Heart left ventricle (tissue), 16 donors: ENCODE data around the gene XPNPEP1. TPM values are rescaled to one million over a fixed set of nuclear protein-coding genes. Genes with fewer than 3 reads are reported as not detected.

Experiments used
- ATAC-seq, 4 donors: fragments of 200-7000 bp; cut with Tn5 transposase; one replicate each; pipeline ENCODE4 v1.9.1; 2020 to 2022; ENCODE audit warnings: moderate library complexity in 4 of 4, mild to moderate bottlenecking in 3 of 4, moderate number of reproducible peaks in 1 of 4
- DNase-seq, 5 donors: peaks; one replicate each; pipeline ENCODE4 v3.0.0-alpha.2; 2020
- H3K27ac ChIP-seq, 12 donors: fragments of 200-600 bp; sonication (generic) in 4 of 12; one replicate each; pipeline versions ENCODE4 v1.5.0 to v1.8.0; 2016 to 2022; ENCODE audit warnings: mild to moderate bottlenecking in 2 of 12
- H3K27me3 ChIP-seq, 9 donors: fragments of 200-600 bp; sonication (generic) in 2 of 9; one replicate each; pipeline versions ENCODE4 v1.5.1 to v1.8.0; 2016 to 2022; ENCODE audit warnings: mild to moderate bottlenecking in 3 of 9
- H3K36me3 ChIP-seq, 9 donors: fragments of 200-600 bp; sonication (generic) in 2 of 9; one replicate each; pipeline versions ENCODE4 v1.5.0 to v1.8.0; 2018 to 2022; ENCODE audit warnings: mild to moderate bottlenecking in 2 of 9
- H3K4me1 ChIP-seq, 12 donors: fragments of 200-600 bp; sonication (generic) in 4 of 12; one replicate each; pipeline versions ENCODE4 v1.5.0 to v1.8.0; 2016 to 2022; ENCODE audit warnings: mild to moderate bottlenecking in 3 of 12
- H3K4me3 ChIP-seq, 12 donors: fragments of 200-600 bp; sonication (generic) in 4 of 12; one replicate each; pipeline versions ENCODE4 v1.5.0 to v1.8.0; 2017 to 2022; ENCODE audit warnings: mild to moderate bottlenecking in 9 of 12, moderate library complexity in 4 of 12
- H3K9me3 ChIP-seq, 12 donors: fragments of 200-600 bp; sonication (generic) in 4 of 12; one replicate each; pipeline versions ENCODE4 v1.5.0 to v1.8.0; 2016 to 2022; ENCODE audit warnings: mild to moderate bottlenecking in 1 of 12
- POLR2A ChIP-seq, 2 donors: fragments of 450-650 bp; IDR thresholded peaks; one replicate each; pipeline ENCODE4 v1.6.1; 2017; ENCODE audit warnings: antibody characterized with exemption in 2 of 2, mild to moderate bottlenecking in 2 of 2, moderate library complexity in 2 of 2
- WGBS, 4 donors: extraction: QIAGEN DNeasy Blood & Tissue Kit in 2 of 4; methylation state at CpG; one replicate each; pipeline versions ENCODE4 v1.1.5 to v1.1.7; 2013 to 2018; 5-methylcytosine and 5-hydroxymethylcytosine counted together
- intact Hi-C, 10 donors: fragments of 100-400 bp; cut with DNase I; formaldehyde crosslinking; loops; one replicate each; pipeline versions ENCODE4 v1.11.1 to v1.14.2; 2022
- polyA plus RNA-seq, 2 donors: library from polyadenylated mRNA; stranded (reverse); fragments of 200-250 nt; gene quantifications; one replicate each; pipeline ENCODE4 v1.2.3, GENCODE V29; 2013
- total RNA-seq, 9 donors: library from RNA; depleted of rRNA in 2 of 9; stranded (reverse); fragments of >200 nt in 2 of 9; fragmentation: NEBNext Ultra II Directional in 3 of 9; extraction: Animal tissue kit (Norgen Biotek cat#: 25700) in 3 of 9; gene quantifications; one replicate each; pipeline versions ENCODE4 v1.1.0 to v1.2.4, GENCODE V29; 2016 to 2023
- TF ChIP-seq, protein P1 (sequence below), 12 donors: fragments of 200-600 bp; sonication (generic) in 4 of 12; IDR thresholded peaks; one replicate each; pipeline versions ENCODE4 v1.5.0 to v1.8.0; 2018 to 2022; ENCODE audit warnings: antibody characterized with exemption in 12 of 12, mild to moderate bottlenecking in 5 of 12
- donor health status: ischemic (EF 13 %, LVEDD 7.1; RV severe dilation, severe dysfunction).
- donor health status: healthy with polysubstance abuse.
- donor health status: DM: no; HTN: yes; CAD: no.
- donor health status: DM: no; HTN: no; CAD: no.
- donor health status: ischemic (EF 25% LVEDD 6.9; RV normal size, moderate dysfunction).
- donor health status: ischemic (EF 25% LVEDD 5.7; RV mildly dilated, moderate dysfunction).
- donor health status: healthy.
- donor health status: DM: yes; HTN: yes; CAD: no.
- donor health status: ischemic (EF 35%, LVEDD 5.7; RV mildly dilated, moderate dysfunction).
- donor health status: nonischemic (EF 11% LVEDD 7.7; RV severe dilation, severe dysfunction).
- donor health status: DM: yes; HTN: yes; CAD: no.
- donor health status: PGD.
- donor health status: ischemic (EF 29% LVEDD 5.4; RV normal size, mild dysfunction).
- donor health status: nonischemic (EF 23%, LVEDD 6.1; RV moderate dilation, normal function).

Gene XPNPEP1
- total and polyA plus RNA-seq, 11 donors, result 14.5 to 77.0 (median 46.2) TPM

DNA sequence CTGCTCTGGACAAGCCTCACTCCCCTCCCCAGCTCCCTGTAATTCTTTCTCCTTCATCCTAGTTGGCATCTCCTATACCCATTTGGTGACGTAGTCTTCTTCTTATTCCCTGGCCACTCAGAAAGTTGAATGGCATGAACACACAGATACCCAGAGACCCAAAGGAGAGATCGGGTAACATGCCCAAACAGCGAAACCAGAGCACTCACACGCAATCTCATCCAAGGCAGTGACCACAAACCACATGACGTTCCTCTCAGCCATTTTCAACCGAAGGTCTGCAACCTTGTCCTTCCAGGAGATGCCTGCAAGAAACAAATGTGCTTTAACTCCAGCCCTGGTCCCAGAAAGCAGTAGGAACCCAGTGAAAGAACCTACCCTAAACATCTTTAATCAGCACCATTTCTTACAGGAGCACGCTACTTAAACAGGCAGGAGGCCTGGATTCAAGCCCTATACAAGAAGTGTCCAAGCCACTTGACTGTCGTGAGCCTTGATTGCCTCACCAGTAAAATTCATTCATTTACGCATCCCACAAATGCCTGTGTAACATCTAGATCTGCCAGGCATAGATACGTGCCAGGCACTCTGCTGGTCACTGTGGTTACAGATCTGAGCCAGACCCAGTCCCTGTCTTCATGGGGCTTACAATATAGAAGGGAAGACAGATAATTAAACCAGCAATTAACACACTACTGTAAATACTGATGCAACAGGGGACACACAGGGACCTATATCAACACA is 37.1 kb downstream of the XPNPEP1 start:
- DNase-seq (no peak), ATAC-seq (no peak)
- peaks cover 0 to 52% (median 27%) of the 10 kb centered on the region in 12 donors for H3K4me1 ChIP-seq
- H3K9me3 ChIP-seq, result no peaks in the 10 kb centered on the region
- H3K4me3 ChIP-seq, result no peak overlapping the region
- no peak overlapping the region for H3K27ac ChIP-seq
- peaks cover 0 to 83% (median 62%) of the 10 kb centered on the region in 9 donors for H3K36me3 ChIP-seq
- 76 to 93% (median 86%) methylated on average over 10 of the region's 10 CpGs for WGBS, 4 donors
- TF ChIP-seq, protein P1, sequence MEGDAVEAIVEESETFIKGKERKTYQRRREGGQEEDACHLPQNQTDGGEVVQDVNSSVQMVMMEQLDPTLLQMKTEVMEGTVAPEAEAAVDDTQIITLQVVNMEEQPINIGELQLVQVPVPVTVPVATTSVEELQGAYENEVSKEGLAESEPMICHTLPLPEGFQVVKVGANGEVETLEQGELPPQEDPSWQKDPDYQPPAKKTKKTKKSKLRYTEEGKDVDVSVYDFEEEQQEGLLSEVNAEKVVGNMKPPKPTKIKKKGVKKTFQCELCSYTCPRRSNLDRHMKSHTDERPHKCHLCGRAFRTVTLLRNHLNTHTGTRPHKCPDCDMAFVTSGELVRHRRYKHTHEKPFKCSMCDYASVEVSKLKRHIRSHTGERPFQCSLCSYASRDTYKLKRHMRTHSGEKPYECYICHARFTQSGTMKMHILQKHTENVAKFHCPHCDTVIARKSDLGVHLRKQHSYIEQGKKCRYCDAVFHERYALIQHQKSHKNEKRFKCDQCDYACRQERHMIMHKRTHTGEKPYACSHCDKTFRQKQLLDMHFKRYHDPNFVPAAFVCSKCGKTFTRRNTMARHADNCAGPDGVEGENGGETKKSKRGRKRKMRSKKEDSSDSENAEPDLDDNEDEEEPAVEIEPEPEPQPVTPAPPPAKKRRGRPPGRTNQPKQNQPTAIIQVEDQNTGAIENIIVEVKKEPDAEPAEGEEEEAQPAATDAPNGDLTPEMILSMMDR (IDR thresholded peaks at IDR 0.05), result no peak
- TF ChIP-seq POLR2A (IDR thresholded peaks at IDR 0.05), result no peak
- intact Hi-C loops, result loop anchor here in 9 of 10 donors (5.0 to 10.0 kb wide), 18 partner anchors 86 to 399 kb away; partner anchors contain the start of genes MXI1 (in 2 of the 9) and ADD3 (in 1 of the 9)
- H3K27me3 ChIP-seq, result no peaks in the 10 kb centered on the region

- peaks cover 0 to 94% (median 76%) of the 10 kb centered on the region in 9 donors for H3K36me3 ChIP-seq
These were observed 39.2 kb downstream of the XPNPEP1 start for GRCh38 chr10:109883859-109884771.

GRCh38 chr10:109882251-109883057 is 40.9 kb downstream of the XPNPEP1 start:
- H3K4me1 ChIP-seq, result peaks cover 0 to 34% (median 14%) of the 10 kb centered on the region in 12 donors
- H3K36me3 ChIP-seq, result peaks cover 0 to 94% (median 74%) of the 10 kb centered on the region in 9 donors
- no peaks in the 10 kb centered on the region for H3K9me3 ChIP-seq
- H3K4me3 ChIP-seq, result no peak overlapping the region
- H3K27ac ChIP-seq, result peak overlapping the region in 2 of 12 donors; percentile 21 to 49
- DNase-seq (peak in 1 of 5 donors; percentile 10), ATAC-seq (no peak)
- TF ChIP-seq POLR2A (IDR thresholded peaks at IDR 0.05), result no peak
- TF ChIP-seq, protein P1 (IDR thresholded peaks at IDR 0.05), result no peak
- WGBS, 4 donors, result 92 to 96% (median 93%) methylated on average over 8 of the region's 8 CpGs
- intact Hi-C loops, result loop anchor here in 9 of 10 donors (5.0 to 10.0 kb wide), 14 partner anchors 92 to 402 kb away; partner anchors contain the start of gene MXI1 (in 1 of the 9)
- H3K27me3 ChIP-seq, result no peaks in the 10 kb centered on the region

More at GRCh38 chr10:109883859-109884771, 39.2 kb downstream of the XPNPEP1 start:
- Histone ChIP-seq H3K27ac (peak overlapping the region in 11 of 12 donors; percentile 11 to 71 (median 49)), H3K4me1 (peaks cover 0 to 35% (median 15%) of the 10 kb centered on the region in 12 donors), H3K9me3 (no peaks in the 10 kb centered on the region), H3K4me3 (peak overlapping the region in 6 of 12 donors; percentile 14 to 40 (median 26)), H3K27me3 (no peaks in the 10 kb centered on the region)
- TF ChIP-seq POLR2A (IDR thresholded peaks at IDR 0.05), result no peak
- TF ChIP-seq, protein P1 (IDR thresholded peaks at IDR 0.05), result peak; percentile 90 to 98 (median 96)
- peak; percentile 77 to 82 (median 80) for ATAC-seq
- DNase-seq, result peak; percentile 68 to 76 (median 72)
- intact Hi-C loops, result loop anchor here (2.0 to 10.0 kb wide), 17 partner anchors 91 to 401 kb away; partner anchors contain the start of genes ADD3 (in 1 of the 10) and MXI1 (in 1 of the 10)
- 19 to 25% (median 21%) methylated on average over 15 to 17 of the region's 17 CpGs for WGBS, 4 donors
